Subcutaneous adipose tissue (tissue), 4 donors: ENCODE results near the gene SCGB3A1. TPM values are rescaled to one million over a fixed set of nuclear protein-coding genes. Genes with fewer than 3 reads are reported as not detected.

Experiments
- total RNA-seq, 4 donors: library from RNA; depleted of rRNA; stranded (reverse); fragments of >200 nt; gene quantifications; one replicate each; pipeline ENCODE4 v1.1.0, GENCODE V29; 2016
- TF ChIP-seq, protein P1 (sequence below): fragments of 450-650 bp; IDR thresholded peaks from one replicate; pipeline ENCODE4 v1.5.1; 2016; ENCODE audit warnings: low read depth, mild to moderate bottlenecking, control low read depth, antibody characterized with exemption, moderate library complexity

Gene SCGB3A1
- total RNA-seq, 4 donors from 2014 or later, result not detected

DNA sequence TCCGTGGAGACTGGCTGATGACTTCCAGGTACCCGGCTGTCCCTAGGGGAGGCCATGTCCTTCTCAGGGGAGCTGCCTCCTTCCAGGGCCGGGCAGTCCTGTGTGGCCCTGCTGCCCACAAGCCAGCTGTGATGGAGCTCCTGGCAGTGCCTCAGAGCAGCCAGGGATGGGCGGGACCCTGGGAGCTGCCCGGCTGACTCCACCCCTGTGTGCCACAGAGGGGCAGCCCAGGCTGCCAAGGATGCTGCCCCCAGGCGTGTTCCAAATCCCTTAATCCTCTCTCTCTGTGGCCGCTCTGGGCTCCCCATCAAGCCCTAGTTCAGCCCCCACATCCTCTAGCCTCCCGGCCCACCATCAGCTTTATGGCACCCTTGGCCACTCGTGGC lies 7.0 kb upstream of the SCGB3A1 start:
- TF ChIP-seq, protein P1, sequence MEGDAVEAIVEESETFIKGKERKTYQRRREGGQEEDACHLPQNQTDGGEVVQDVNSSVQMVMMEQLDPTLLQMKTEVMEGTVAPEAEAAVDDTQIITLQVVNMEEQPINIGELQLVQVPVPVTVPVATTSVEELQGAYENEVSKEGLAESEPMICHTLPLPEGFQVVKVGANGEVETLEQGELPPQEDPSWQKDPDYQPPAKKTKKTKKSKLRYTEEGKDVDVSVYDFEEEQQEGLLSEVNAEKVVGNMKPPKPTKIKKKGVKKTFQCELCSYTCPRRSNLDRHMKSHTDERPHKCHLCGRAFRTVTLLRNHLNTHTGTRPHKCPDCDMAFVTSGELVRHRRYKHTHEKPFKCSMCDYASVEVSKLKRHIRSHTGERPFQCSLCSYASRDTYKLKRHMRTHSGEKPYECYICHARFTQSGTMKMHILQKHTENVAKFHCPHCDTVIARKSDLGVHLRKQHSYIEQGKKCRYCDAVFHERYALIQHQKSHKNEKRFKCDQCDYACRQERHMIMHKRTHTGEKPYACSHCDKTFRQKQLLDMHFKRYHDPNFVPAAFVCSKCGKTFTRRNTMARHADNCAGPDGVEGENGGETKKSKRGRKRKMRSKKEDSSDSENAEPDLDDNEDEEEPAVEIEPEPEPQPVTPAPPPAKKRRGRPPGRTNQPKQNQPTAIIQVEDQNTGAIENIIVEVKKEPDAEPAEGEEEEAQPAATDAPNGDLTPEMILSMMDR, result no peak

DNA sequence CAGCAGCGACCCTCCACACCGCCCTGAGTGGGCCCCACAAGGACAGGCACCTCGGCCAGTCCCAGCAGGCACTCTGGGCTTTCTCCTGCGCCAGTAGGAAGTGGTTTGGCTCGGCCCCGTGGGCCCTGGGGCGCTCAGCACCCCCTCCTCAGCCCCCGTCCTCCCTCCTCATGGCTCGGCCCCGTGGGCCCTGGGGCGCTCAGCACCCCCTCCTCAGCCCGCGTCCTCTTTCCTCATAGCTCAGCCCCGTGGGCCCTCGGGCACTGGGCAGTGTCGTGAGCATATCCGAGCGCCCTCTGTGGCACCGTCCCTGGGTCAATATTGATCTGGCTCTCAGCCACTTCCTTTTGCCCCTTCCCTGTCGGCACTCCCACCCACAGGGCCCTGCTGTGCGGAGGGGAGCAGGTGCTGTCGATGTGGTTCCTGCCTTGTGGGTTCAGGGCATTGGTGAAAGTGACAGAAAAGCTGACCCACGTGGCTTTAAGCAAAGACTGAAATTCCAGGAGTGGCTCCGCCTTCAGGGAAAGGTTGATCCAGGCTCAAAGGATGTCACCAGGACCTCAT lies 5.5 kb upstream of the SCGB3A1 start:
- TF ChIP-seq, protein P1, result no peak

DNA sequence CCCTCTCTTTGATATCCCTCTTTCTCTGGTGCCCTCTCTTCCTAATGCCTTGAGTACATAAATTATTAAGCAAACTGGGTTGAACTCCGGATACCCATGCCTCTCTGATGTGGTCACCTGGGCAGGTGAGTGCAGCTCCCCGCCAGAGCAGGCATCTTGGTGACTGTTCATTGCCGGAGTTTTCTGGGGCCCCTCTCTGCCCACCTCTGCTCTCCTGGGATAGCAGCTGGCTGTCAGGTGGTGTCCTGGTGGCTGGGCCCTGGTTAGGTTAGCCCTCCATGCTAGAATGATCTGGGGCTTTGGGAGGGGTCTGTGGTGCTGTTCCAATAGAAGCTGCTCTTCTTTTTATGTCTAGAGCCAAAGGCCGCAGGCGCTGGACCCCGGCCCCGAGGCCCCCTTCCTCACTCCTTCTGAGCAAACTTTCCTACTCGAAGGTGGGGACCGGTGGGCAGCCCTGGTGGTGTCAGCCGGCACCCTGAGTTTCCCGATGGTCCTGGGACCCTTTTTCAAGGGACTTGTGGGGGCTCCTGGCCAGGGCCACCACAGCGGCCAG lies 4.9 kb upstream of the SCGB3A1 start:
- TF ChIP-seq, protein P1, result no peak

- TF ChIP-seq, protein P1, result no peak
These were observed 4.2 kb upstream of the SCGB3A1 start for GRCh38 chr5:180595381-180596114.

GRCh38 chr5:180595046-180595379 lies 3.7 kb upstream of the SCGB3A1 start:
- TF ChIP-seq, protein P1, result no peak

DNA sequence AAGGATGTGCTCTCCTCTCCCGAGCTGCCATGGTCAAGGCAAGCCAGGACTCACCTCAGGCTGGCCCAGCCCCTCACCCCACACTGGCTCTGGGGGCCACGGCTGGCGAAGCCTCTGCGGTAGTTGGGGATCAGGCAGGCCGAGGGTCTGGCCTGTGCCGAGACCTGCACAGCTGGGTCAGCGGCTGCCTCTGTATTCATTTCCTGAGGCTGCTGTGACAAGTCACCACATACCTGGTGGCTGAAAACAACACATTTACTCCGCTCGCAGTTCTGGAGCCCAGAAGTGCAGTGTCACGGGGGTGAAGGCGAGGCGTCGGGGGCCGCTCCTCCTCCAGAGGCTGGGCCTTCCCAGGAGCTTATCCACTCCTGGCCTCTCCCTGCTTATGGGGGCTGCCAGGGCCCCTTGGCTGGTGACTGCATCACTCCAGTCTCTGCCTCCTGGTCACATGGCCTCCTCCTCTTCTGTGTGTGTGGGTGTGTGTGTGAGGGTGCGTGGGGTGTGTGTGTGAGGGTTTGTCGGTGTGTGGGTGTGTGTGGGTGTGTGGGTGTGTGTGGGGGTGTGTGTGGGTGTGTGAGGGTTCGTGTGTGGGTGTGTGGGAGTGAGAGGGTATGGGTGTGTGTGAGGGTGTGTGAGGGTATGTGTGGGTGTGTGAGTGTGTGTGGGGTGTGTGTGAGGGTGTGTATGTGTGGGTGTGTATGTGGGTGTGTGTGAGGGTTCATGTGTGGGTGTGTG lies 3.2 kb upstream of the SCGB3A1 start:
- TF ChIP-seq, protein P1, result no peak
